Activated gamma-delta T cell (primary cell): Measurements from ENCODE around the gene DHDH.
"Not testable (repeated sequence)": the region's sequence is repeated elsewhere in the genome, so short reads cannot be mapped to it uniquely, and the experiment has no call there.

Source experiments
- DNase-seq: peaks from one replicate; lab custom pipeline; 2025; lab: John Stamatoyannopoulos, UW

The DHDH gene

DNA sequence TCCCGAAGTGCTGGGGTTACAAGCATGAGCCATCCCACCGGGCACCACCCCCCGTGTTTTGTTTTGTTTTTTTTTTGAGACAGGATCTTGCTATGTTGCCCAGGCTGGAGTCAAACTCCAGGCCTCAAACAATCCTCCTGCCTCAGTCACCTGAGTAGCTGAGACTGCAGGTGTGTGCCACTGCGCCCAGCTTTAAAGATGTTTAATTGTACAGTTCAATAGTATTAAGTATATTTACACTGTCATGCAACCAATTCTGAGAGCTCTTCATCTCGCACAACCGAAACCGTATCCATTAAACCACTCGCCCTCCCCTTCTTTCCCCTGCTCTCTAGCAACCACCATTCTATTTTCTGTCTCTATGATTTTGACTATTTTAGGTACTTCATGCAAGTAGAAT is 17.7 kb upstream of the DHDH start:
- DNase-seq, result no peak

DNA sequence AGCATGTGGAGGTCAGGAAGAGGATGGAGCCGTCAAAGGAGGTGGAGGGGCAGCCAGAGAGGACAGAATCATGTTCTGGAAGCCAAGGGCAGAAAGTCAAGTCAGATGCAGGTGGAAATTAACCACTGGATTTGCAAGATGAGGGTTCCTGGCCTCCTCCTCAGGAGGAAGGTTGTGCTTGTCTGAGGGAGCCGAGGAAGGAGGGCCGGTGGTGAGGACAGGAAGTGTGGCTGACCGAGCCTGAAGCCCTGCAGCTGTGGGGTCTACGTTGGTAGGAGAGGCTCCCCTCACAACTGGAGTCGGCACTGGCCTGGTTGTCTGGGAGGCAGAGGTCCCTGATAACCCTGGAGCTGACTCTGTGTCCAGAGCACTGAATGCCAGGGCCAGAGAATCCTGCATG is 15.4 kb upstream of the DHDH start:
- no peak for DNase-seq

GRCh38 chr19:48918801-48919247 is 14.7 kb upstream of the DHDH start:
- DNase-seq, result no peak

GRCh38 chr19:48919271-48919670 is 14.2 kb upstream of the DHDH start:
- DNase-seq, result not testable (repeated sequence)

- DNase-seq, result no peak
Observed at GRCh38 chr19:48920949-48921348, 12.6 kb upstream of the DHDH start.

GRCh38 chr19:48921721-48922500 is 11.6 kb upstream of the DHDH start:
- no peak for DNase-seq

DNA sequence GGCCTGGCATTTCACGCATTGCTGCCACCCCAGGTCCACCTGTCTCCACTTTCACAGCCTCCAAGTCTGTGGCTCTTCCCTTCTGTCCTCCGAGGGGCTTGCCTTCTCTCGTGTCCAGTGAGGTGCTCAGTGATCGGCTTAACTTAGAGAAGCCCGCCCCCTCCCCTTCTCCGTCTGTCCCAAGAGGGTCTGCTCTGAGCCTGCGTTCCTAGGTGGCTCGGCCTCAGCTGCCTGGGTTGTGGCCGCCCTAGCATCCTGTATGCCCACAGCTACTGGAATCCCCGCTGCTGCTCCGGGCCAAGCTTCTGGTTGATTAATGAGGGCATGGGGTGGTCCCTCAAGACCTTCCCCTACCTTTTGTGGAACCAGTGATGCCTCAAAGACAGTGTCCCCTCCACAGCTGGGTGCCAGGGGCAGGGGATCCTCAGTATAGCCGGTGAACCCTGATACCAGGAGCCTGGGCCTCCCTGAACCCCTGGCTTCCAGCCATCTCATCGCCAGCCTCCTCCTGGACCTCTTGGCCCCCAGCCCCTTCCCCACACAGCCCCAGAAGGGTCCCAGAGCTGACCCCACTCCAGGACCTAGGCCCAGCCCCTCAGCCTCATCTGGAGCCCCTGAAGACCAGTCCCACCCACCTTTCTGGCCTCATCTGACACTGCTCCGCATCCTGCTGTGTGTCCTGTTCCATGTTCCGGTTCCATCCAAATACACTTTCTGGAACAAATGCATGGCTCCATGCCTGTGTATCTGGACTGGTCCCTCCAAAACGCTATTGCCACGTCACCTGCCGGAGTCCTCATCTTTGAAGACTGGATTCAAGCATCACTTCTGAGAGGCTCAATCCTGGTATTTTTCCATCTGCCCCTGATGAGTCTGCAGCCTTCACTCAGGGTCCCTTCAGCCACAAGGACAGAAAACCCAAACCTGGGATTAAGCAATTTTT is 10.7 kb upstream of the DHDH start:
- no peak for DNase-seq

DNA sequence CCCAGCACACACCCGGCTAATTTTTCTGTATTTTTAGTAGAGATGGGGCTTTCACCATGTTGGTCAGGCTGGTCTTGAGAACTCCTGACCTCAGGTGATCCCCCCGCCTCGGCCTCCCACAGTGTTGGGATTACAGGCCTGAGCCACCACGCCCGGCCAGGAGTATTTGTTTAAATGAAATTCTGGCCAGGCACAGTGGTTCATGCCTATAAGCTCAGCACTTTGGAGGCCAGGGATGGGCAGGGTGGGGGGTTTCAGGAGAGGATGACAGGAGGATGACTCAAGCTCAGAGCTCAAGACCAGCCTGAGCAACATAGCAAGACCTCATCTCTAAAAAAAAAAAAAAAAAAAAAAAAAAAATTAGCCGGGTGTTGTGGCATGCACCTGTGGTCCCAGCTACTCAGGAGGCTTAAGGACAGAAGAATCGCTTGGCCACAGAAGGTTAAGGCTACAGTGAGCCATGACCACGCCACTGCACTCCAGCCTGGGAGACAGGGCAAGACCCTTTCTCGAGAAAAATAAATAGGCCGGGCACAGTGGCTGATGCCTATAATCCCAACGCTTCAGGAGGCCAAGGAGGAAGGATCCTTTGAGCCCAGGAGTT is 8.2 kb upstream of the DHDH start:
- no peak for DNase-seq

DNA sequence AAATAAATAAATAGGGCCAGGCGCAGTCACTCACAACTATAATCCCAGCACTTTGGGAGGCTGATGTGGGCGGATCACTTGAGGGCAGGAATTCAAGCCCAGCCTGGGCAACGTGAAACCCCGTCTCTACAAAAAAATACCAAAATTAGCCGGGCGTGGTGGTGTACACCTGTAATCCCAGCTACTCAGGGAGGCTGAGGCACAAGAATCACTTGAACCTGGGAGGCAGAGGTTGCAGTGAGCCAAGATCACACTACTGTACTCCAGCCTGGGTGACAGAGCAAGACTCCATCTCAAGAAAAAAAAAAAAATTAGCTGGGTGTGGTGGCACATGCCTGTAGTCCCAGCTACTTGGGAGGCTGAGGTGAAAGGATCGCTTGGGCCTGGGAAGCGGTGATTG is 7.6 kb upstream of the DHDH start:
- DNase-seq, result not testable (repeated sequence)

DNA sequence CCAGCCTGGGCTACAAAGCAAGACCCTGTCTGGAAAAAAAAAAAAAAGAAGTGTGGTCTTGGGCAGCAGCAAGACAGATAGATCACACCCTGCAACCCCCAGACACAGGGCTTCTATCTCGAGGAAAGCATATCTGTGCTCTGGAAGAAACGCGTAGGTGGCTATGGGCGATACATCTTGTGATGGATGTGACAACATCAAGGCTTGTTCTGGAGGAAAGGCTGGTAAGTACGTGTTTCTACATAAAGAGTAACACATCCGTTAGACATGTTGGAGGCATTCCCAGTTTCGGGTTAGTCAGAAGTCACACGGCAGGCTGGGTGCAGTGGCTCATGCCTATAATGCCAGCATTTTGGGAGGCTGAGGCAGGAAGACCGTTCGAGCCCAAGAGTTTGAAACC is 6.6 kb upstream of the DHDH start:
- DNase-seq, result no peak

GRCh38 chr19:48927692-48928091 is 5.8 kb upstream of the DHDH start:
- not testable (repeated sequence) for DNase-seq

- DNase-seq, result no peak
Observed at GRCh38 chr19:48928164-48929025, 5.1 kb upstream of the DHDH start.

DNA sequence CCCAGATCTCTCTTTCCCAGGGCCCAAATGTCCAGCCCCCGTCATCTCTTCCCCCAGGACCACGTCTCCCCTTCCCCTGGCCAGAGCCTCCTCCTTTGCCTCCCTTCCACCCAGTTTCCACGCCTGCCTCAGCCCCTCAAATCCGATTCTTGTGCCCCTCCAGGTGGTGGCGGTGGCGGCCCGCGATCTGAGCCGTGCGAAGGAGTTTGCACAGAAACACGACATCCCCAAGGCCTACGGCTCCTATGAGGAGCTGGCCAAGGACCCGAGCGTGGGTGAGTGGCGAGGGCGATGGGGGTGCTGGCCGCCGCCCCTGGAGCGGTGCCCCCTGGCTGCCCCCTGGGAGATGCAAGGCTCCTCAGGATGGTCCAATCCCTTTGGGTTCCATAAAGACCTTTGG is 1.3 kb downstream of the DHDH start:
- no peak for DNase-seq

DNA sequence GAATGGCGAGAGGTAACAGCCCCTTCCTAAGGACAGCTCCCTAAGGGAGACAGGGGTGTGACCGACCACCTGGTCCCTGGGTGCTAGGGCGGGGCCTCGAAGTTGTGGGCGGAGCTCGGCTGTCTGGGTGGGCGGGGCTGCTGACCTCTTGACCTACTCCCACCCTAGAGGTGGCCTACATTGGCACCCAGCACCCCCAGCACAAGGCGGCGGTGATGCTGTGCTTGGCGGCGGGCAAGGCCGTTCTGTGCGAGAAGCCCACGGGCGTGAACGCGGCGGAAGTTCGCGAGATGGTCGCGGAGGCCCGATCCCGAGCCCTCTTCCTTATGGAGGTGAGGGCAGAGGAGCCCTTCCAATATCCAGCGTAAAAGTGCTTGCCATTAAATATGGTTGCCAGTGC is 2.4 kb downstream of the DHDH start:
- no peak for DNase-seq

DNA sequence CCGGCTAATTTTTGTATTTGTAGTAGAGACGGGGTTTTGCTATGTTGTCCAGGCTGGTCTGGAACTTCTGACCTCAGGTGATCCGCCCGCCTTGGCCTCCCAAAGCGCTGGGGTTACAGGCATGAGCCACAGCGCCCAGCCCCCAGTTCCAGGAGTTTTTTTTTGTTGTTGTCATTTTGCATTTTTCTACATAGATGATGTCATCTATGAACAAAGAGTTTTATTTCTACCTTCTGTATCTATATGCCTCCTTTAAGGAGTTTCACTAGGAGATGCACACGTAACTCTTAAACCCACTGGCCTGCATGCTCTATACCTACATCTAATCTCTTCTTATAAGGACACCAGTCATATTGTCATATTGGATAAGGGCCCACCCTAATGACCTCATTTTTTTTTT is 4.8 kb downstream of the DHDH start:
- no peak for DNase-seq

GRCh38 chr19:48940902-48941301 is 7.4 kb downstream of the DHDH start:
- no peak for DNase-seq

DNA sequence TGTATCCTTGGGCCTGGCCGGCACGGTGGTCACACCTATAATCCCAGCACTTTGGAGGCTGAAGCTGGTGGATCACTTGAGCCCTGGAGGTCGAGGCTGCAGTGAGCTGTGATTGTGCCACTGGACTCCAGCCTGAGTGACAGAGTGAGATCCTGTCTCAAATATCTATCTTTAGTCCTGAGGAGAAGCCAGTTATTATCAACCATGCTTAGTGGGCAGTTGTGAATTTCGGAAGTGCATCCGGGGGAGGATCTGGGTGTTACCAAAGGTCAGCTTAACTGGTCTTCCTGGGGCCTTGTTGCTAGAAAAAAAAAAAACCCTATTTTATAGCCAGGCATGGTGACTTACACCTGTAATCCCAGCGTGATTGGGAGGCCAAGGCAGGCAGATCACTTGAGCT is 9.6 kb downstream of the DHDH start:
- DNase-seq, result no peak

- no peak for DNase-seq
Observed at GRCh38 chr19:48945415-48945814, 11.9 kb downstream of the DHDH start.

GRCh38 chr19:48945817-48946216 is 12.3 kb downstream of the DHDH start:
- no peak for DNase-seq

DNA sequence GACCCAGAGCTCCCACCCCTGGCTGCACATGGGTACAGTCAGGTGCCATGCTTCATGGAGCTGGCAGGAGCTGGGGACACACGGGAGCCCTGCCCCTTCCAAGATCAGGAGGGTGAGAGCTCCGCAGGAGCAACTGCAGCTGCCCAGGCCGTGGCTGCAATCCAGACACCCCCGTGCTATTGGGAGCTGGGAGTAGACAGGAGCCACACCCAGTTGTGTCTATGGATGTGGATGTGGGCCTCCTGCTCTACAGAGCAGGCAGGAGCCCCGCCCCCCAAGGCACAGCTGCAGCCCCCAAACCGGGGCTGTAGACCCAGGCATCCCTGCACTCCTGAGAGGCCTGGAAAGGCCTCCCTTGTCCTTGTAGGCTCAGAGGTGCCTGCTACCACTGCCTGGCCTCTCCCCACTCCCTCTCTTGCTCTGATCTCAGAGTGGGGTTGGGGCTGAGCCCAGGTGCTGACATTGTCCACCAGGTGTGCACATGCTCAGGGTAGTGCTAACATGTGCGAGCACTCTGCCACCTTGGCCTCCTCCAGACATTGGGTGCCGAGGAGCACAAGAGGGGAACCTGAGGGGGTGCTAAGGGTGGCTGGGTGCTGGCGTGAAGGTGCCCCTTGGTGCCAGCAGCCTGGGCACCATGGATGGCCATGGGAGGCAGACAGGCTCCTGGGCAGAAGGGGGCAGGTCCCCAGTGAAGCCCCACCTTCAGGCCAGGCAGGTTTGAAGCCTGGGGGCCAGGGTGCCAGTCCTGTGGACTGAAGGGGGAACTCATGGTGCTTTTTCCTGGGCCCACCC is 13.2 kb downstream of the DHDH start:
- no peak for DNase-seq

DNA sequence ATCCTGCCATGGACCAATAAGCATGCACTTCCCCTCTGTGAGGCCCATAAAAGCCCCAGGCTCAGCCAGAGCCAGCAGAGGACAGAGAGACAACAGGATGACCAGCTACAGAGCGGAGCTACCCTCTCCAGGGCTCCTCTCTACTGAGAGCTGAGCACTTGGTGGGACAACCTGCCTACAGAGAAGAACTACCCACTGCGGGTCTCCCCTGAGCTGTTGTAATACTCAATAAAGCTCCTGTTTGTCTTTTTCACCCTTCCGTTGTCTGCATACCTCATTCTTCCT is 13.7 kb downstream of the DHDH start:
- DNase-seq, result no peak
